ENCODE data around the gene GTF2I.
"Not testable (repeated sequence)": the region's sequence is repeated elsewhere in the genome, so short reads cannot be mapped to it uniquely, and the experiment has no call there.

Gene GTF2I

GRCh38 chr7:74671602-74672001, 14.1 kb downstream of the GTF2I start:
- no peak overlapping the region for H3K9ac ChIP-seq
- H3K4me3 ChIP-seq = no peak overlapping the region
- no peak for TF ChIP-seq Cebpa-rat (IDR thresholded peaks at IDR 0.05)
- H3K4me2 ChIP-seq = no peak overlapping the region
- no peak overlapping the region for H3K27ac ChIP-seq
- H3K4me1 ChIP-seq = peaks cover 21% of the 10 kb centered on the region; the same call in 1 of the 2 replicates
- peaks cover 79% of the 10 kb centered on the region for H3K36me3 ChIP-seq
- no peaks in the 10 kb centered on the region for H3K9me3 ChIP-seq
- H3K27me3 ChIP-seq = no peaks in the 10 kb centered on the region
- H4K20me1 ChIP-seq = peaks cover 100% of the 10 kb centered on the region

GRCh38 chr7:74672343-74672915, 14.9 kb downstream of the GTF2I start:
- Histone ChIP-seq H4K20me1 (peaks cover 100% of the 10 kb centered on the region), H3K27me3 (no peaks in the 10 kb centered on the region), H3K4me1 (peaks cover 13% of the 10 kb centered on the region; the same call in 1 of the 2 replicates), H3K36me3 (peaks cover 78% of the 10 kb centered on the region), H3K27ac (no peak overlapping the region), H3K4me2 (no peak overlapping the region), H3K9ac (no peak overlapping the region), H3K4me3 (no peak overlapping the region), H3K9me3 (no peaks in the 10 kb centered on the region)
- no peak for TF ChIP-seq Cebpa-rat (IDR thresholded peaks at IDR 0.05)

- Histone ChIP-seq H3K4me3 (no peak overlapping the region), H3K9ac (no peak overlapping the region), H3K4me1 (0 out of 2 replicates have a peak, but pooled peaks cover 11% of the 10 kb centered on the region), H3K36me3 (peaks cover 80% of the 10 kb centered on the region), H3K27me3 (no peaks in the 10 kb centered on the region), H3K9me3 (no peaks in the 10 kb centered on the region), H3K27ac (no peak overlapping the region), H4K20me1 (peaks cover 100% of the 10 kb centered on the region), H3K4me2 (no peak overlapping the region)
- no peak for TF ChIP-seq Cebpa-rat (IDR thresholded peaks at IDR 0.05)
Measured at GRCh38 chr7:74674166-74674565, 16.6 kb downstream of the GTF2I start.

GRCh38 chr7:74682829-74683228, 25.3 kb downstream of the GTF2I start:
- peaks cover 94% of the 10 kb centered on the region for H3K36me3 ChIP-seq
- no peaks in the 10 kb centered on the region for H3K4me1 ChIP-seq
- H3K9me3 ChIP-seq = peaks cover 14% of the 10 kb centered on the region; the same call in 1 of the 2 replicates
- no peak overlapping the region for H3K9ac ChIP-seq
- peaks cover 98% of the 10 kb centered on the region for H4K20me1 ChIP-seq
- H3K27ac ChIP-seq = no peak overlapping the region
- H3K27me3 ChIP-seq = no peaks in the 10 kb centered on the region
- no peak overlapping the region for H3K4me2 ChIP-seq
- TF ChIP-seq Cebpa-rat (IDR thresholded peaks at IDR 0.05) = no peak
- H3K4me3 ChIP-seq = no peak overlapping the region

GRCh38 chr7:74683799-74684198, 26.3 kb downstream of the GTF2I start:
- no peak overlapping the region for H3K27ac ChIP-seq
- TF ChIP-seq Cebpa-rat (IDR thresholded peaks at IDR 0.05) = no peak
- H4K20me1 ChIP-seq = peaks cover 98% of the 10 kb centered on the region
- H3K4me2 ChIP-seq = no peak overlapping the region
- H3K27me3 ChIP-seq = no peaks in the 10 kb centered on the region
- H3K9me3 ChIP-seq = peaks cover 14% of the 10 kb centered on the region; the same call in 1 of the 2 replicates
- no peaks in the 10 kb centered on the region for H3K4me1 ChIP-seq
- H3K9ac ChIP-seq = no peak overlapping the region
- H3K4me3 ChIP-seq = no peak overlapping the region
- peaks cover 94% of the 10 kb centered on the region for H3K36me3 ChIP-seq

- H4K20me1 ChIP-seq = peaks cover 98% of the 10 kb centered on the region
Measured at GRCh38 chr7:74684473-74684872, 27.0 kb downstream of the GTF2I start.

GRCh38 chr7:74684921-74685320, 27.4 kb downstream of the GTF2I start:
- peaks cover 95% of the 10 kb centered on the region for H3K36me3 ChIP-seq
- no peak overlapping the region for H3K4me2 ChIP-seq
- H3K9me3 ChIP-seq = peaks cover 14% of the 10 kb centered on the region; the same call in 1 of the 2 replicates
- peaks cover 98% of the 10 kb centered on the region for H4K20me1 ChIP-seq
- H3K27me3 ChIP-seq = no peaks in the 10 kb centered on the region
- H3K9ac ChIP-seq = no peak overlapping the region
- no peak for TF ChIP-seq Cebpa-rat (IDR thresholded peaks at IDR 0.05)
- no peak overlapping the region for H3K4me3 ChIP-seq
- no peak overlapping the region for H3K27ac ChIP-seq
- H3K4me1 ChIP-seq = no peaks in the 10 kb centered on the region

More at GRCh38 chr7:74684473-74684872, 27.0 kb downstream of the GTF2I start:
- Histone ChIP-seq H3K4me3 (no peak overlapping the region), H3K27me3 (no peaks in the 10 kb centered on the region), H3K9ac (no peak overlapping the region), H3K9me3 (peaks cover 14% of the 10 kb centered on the region; the same call in 1 of the 2 replicates), H3K27ac (no peak overlapping the region), H3K36me3 (peaks cover 94% of the 10 kb centered on the region), H3K4me1 (no peaks in the 10 kb centered on the region), H3K4me2 (no peak overlapping the region)
- no peak for TF ChIP-seq Cebpa-rat (IDR thresholded peaks at IDR 0.05)

GRCh38 chr7:74690474-74690873, 33.0 kb downstream of the GTF2I start:
- TF ChIP-seq Cebpa-rat (IDR thresholded peaks at IDR 0.05) = no peak
- Histone ChIP-seq H3K4me2 (no peak overlapping the region), H3K9me3 (peaks cover 49% of the 10 kb centered on the region), H3K9ac (no peak overlapping the region), H3K4me1 (no peaks in the 10 kb centered on the region), H4K20me1 (peaks cover 81% of the 10 kb centered on the region), H3K27ac (no peak overlapping the region), H3K4me3 (no peak overlapping the region), H3K36me3 (peaks cover 97% of the 10 kb centered on the region), H3K27me3 (no peaks in the 10 kb centered on the region)

GRCh38 chr7:74704419-74704818, 46.9 kb downstream of the GTF2I start:
- not testable (repeated sequence) for H3K9me3 ChIP-seq, H3K9ac ChIP-seq, H3K4me2 ChIP-seq, H3K27ac ChIP-seq, H3K4me1 ChIP-seq, H3K27me3 ChIP-seq, H3K4me3 ChIP-seq
- Histone ChIP-seq H3K36me3 (peaks cover 100% of the 10 kb centered on the region), H4K20me1 (peaks cover 41% of the 10 kb centered on the region)

GRCh38 chr7:74707238-74707637, 49.7 kb downstream of the GTF2I start:
- no peaks in the 10 kb centered on the region for H3K27me3 ChIP-seq
- no peaks in the 10 kb centered on the region for H3K4me1 ChIP-seq
- peaks cover 100% of the 10 kb centered on the region for H3K36me3 ChIP-seq
- H3K27ac ChIP-seq = no peak overlapping the region
- no peak overlapping the region for H3K4me2 ChIP-seq
- H3K9ac ChIP-seq = no peak overlapping the region
- H3K4me3 ChIP-seq = no peak overlapping the region
- peaks cover 11% of the 10 kb centered on the region for H3K9me3 ChIP-seq
- H4K20me1 ChIP-seq = peaks cover 42% of the 10 kb centered on the region
- TF ChIP-seq Cebpa-rat (IDR thresholded peaks at IDR 0.05) = no peak
